GM12864 (cell line): ENCODE results near the gene SPRR5.

Source experiments
- DNase-seq: peaks from one replicate; pipeline ENCODE4 v3.0.0-alpha.2; 2011; ENCODE audit warnings: low read depth
- H3K4me3 ChIP-seq: 2 replicates; pipeline ENCODE4 v1.5.1; 2011; ENCODE audit warnings: mild to moderate bottlenecking, low read depth, low read length, control low read depth
- CTCF ChIP-seq: IDR thresholded peaks from 2 replicates; pipeline ENCODE4 v1.5.1; 2011; ENCODE audit warnings: low read depth, mild to moderate bottlenecking, moderate library complexity, low read length, control low read depth, inconsistent platforms; ENCODE audit errors: missing control alignments

SPRR5 gene

GRCh38 chr1:152946651-152947256, at the start of gene SPRR5:
TSS of gene SPRR5 (plus strand) at chr1:152947206. CDS start at chr1:152948555, 1,349 bp downstream.
- TF ChIP-seq CTCF = no peak
- no peak within 1 kb of the TSS for H3K4me3 ChIP-seq
- DNase-seq = no peak

- no peak overlapping the region for H3K4me3 ChIP-seq
- no peak for TF ChIP-seq CTCF
- no peak for DNase-seq
Observed at GRCh38 chr1:152899027-152899426, 48.0 kb upstream of the SPRR5 start.

GRCh38 chr1:152899883-152900282, 47.1 kb upstream of the SPRR5 start:
- no peak for DNase-seq
- no peak overlapping the region for H3K4me3 ChIP-seq
- no peak for TF ChIP-seq CTCF

- no peak for TF ChIP-seq CTCF
- H3K4me3 ChIP-seq = no peak overlapping the region
- no peak for DNase-seq
Observed at GRCh38 chr1:152901631-152902030, 45.4 kb upstream of the SPRR5 start.

GRCh38 chr1:152902636-152903035, 44.4 kb upstream of the SPRR5 start:
- no peak for TF ChIP-seq CTCF
- H3K4me3 ChIP-seq = no peak overlapping the region
- DNase-seq = no peak

GRCh38 chr1:152904688-152905440, 42.1 kb upstream of the SPRR5 start:
- no peak for TF ChIP-seq CTCF
- H3K4me3 ChIP-seq = no peak overlapping the region
- no peak for DNase-seq
